Measurements from ENCODE around the gene SAP30BP.

- TF ChIP-seq CTCF (optimal IDR thresholded peaks at IDR 0.05 in 1 of 3, IDR thresholded peaks at IDR 0.05 in 1 of 3, conservative IDR thresholded peaks at IDR 0.05 in 1 of 3; ENCODE audit: extremely low read depth in 1 of 3, insufficient read depth in 2 of 3, low read length in 3 of 3) (no peak), EZH2 (IDR thresholded peaks at IDR 0.05; ENCODE audit: low read length) (no peak)
Observed at GRCh38 chr17:75630071-75630917, 36.8 kb upstream of the SAP30BP start.

Measured in keratinocyte (primary cell).